Cardiac fibroblast (primary cell): ENCODE results near the gene MIB2.
"Not testable (repeated sequence)": the region's sequence is repeated elsewhere in the genome, so short reads cannot be mapped to it uniquely, and the experiment has no call there.

Source experiments
- DNase-seq, 2 donors: peaks; one replicate each; pipeline versions ENCODE4 v3.0.0 to v3.0.0-alpha.2; 2010; ENCODE audit warnings: low read depth in 2 of 2
- H3K4me3 ChIP-seq, 2 donors: replicated peaks in 1 of 2; 1 replicate in 1 of 2; 2 replicates in 1 of 2; pipeline ENCODE4 v1.5.1; 2011; ENCODE audit warnings: low read depth in 2 of 2, low read length in 2 of 2, mild to moderate bottlenecking in 2 of 2, moderate library complexity in 1 of 2
- TF ChIP-seq, protein P1 (sequence below): IDR thresholded peaks from one replicate; pipeline ENCODE4 v1.5.1; 2011; ENCODE audit warnings: low read depth, mild to moderate bottlenecking, low read length, inconsistent platforms

Gene MIB2

DNA sequence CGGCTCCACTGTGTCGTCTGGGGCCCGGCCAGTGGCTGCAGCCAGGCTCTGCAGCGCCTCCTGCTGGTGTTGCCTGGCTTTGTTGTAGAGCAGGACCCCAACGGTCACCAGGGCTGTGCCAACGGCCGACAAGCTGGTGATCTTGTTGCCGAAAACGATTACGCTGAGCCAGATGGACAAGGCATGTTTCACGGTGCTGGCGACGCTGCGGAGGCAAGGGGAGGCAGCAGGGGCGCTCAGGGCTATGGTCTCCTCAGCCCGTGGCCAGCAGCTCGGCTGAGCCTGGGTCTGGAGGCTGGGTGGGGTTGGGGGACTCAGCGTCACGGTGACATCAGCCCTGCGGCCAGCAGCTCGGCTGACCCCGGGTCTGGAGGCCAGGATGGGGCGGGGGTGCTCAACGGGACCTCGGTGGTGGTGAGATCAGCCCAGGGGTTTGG is 50.5 kb downstream of the MIB2 start:
- DNase-seq = no peak
- TF ChIP-seq, protein P1, sequence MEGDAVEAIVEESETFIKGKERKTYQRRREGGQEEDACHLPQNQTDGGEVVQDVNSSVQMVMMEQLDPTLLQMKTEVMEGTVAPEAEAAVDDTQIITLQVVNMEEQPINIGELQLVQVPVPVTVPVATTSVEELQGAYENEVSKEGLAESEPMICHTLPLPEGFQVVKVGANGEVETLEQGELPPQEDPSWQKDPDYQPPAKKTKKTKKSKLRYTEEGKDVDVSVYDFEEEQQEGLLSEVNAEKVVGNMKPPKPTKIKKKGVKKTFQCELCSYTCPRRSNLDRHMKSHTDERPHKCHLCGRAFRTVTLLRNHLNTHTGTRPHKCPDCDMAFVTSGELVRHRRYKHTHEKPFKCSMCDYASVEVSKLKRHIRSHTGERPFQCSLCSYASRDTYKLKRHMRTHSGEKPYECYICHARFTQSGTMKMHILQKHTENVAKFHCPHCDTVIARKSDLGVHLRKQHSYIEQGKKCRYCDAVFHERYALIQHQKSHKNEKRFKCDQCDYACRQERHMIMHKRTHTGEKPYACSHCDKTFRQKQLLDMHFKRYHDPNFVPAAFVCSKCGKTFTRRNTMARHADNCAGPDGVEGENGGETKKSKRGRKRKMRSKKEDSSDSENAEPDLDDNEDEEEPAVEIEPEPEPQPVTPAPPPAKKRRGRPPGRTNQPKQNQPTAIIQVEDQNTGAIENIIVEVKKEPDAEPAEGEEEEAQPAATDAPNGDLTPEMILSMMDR = peak; percentile 46
- no peak overlapping the region for H3K4me3 ChIP-seq

DNA sequence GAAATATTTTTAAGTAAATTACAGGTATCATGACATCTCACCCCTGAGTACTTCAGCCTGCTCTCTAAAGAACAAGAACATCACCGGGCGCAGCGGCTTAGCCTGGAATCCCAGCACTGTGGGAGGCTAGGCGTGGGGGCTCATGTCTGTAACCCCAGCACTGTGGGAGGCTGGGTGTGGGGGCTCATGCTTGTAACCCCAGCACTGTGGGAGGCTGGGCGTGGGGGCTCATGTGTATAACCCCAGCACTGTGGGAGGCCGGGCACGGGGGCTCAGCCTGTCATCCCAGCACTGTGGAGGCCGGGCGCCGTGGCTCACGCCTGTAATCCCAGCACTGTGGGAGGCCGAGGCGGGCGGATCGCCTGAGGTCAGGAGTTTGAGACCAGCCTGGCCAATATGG is 51.2 kb downstream of the MIB2 start:
- no peak overlapping the region for H3K4me3 ChIP-seq
- DNase-seq = no peak
- TF ChIP-seq, protein P1 = no peak

DNA sequence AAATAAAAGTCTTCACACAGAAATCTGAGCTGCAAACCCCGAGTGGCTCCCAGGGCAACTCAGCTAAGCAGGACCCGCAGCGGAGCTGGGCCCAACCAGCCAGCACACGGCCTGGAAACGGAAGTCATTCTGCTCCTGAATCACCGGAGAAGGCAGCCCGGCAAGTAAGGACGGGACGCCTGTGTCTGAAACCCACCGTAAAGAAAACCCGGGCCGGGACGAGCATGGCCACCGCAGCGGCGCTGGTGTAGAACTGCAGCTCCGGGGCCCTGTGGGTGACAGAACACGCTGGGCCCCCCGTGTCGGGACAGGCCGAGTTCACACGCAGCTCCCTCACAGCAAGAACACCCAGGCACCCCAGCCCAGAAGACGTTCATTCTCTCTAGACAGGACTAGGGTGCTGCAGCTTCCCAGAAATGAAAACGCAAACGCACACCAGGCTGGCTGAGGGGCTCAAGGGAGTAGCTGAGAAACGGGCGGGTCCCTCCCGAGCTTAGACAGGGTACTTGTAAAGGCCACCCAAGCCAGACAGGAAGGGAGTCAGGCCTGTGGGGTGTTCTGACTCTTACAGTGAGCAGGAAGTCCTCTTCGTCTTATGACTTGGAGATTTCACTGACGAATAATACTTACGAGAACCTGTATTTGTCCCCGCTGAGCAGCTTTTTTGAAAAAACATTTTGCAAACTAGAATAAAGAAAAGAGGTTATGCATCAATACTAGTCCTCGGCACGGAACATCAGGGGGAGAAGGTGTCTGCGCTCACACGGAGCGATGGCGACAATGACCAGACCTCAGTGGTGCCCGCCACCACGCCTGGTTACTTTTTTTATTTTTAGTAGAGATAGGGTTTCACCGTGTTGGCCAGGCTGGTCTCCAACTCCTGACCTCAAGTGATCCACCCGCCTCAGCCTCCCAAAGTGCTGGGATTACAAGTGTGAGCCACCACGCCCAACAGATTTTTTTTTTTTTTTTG is 54.5 kb downstream of the MIB2 start:
- no peak for DNase-seq
- H3K4me3 ChIP-seq = no peak overlapping the region
- TF ChIP-seq, protein P1 = no peak

DNA sequence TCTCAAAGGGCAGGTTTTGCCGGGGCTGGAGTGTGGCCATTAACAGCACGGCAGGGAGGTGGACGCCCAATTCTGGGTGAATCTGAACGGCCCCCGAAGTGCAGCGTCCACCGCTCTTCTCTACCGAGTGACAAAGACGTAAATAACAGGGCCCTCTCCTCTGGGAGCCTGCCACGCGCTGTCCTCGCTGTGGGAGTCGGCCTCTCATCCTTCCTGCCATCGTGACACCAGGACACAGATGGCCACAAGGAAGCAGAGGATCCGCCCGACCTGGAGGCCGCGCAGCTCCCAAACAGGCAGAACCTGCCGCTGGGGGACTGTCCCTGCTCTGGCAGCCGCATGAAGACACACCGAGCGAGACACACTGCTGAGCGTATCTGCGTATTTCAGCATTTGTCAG is 55.6 kb downstream of the MIB2 start:
- no peak for DNase-seq
- TF ChIP-seq, protein P1 = no peak

DNA sequence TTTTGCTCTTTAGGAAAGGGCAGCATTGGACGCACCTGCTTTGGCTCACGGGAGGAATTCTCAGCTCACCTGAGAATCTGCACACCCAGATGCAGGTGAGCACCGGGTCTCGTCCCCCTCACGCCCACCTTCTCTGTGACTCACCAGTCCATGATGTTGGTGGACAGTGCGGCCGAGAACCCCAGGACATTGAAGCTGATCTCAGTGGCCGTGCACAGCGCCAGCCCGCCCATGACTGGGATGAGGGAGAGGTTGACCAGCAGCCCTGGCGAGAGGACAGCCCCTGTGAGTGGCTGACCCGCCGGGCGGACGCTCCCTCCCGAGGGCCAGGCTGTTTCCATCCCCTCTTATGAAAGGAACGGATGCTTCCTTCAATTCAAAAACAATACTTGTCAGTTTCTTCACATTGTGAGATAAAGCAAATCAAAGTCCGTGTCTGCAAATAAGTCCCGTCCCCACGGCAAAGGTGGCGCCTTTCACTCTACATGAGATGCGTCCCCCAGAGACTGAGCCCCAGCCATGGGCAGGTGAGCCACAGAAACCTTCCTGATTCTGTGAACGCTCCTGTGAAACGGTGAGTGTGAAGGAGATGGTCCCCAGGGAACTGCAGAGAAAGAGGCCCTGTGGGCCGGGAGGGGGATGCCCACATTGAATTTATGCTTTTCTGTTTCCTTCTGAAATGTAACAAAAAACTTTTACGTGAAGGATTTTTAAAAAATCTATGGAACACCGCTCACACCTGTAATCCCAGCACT is 56.2 kb downstream of the MIB2 start:
- DNase-seq = no peak
- TF ChIP-seq, protein P1 = no peak
- no peak overlapping the region for H3K4me3 ChIP-seq

More for the DNA sequence above, 55.6 kb downstream of the MIB2 start:
- no peak overlapping the region for H3K4me3 ChIP-seq

DNA sequence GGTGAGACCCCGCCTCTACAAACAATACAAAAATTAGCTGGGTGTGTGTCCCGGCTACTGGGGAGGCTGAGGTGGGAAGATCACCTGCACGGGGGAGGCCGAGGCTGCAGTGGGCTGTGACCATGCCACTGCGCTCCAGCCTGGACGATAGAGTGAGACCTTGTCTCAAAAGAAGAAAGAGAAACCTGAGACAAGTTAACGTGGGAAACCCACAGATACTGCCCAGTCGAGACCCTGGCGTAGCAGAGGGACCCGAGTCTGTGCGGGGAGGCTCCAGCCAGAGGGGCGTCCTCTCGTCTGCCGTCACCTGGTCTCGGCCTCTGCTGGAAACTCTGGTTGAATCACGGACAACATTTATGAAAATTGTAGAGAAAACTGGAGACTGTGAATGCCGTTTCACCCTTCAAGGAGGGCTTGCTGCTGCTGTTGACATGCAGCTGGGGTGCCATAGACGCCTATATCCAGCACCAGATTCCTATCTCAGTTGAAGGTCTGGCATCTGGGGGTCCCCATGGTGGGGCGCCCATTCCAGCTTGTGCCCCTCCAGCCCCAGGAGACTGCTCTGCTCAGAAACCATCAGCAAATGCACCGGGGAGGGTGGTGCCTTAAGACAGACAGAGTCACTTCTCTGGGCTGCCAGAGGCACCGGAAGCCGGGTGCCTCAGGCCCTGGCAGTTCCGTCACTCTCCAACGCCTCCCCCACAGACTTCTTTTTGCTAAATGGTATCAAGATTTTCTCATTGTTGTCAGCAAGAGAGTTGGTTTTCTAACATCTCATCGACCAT is 57.1 kb downstream of the MIB2 start:
- no peak for DNase-seq
- TF ChIP-seq, protein P1 = no peak
- no peak overlapping the region for H3K4me3 ChIP-seq

DNA sequence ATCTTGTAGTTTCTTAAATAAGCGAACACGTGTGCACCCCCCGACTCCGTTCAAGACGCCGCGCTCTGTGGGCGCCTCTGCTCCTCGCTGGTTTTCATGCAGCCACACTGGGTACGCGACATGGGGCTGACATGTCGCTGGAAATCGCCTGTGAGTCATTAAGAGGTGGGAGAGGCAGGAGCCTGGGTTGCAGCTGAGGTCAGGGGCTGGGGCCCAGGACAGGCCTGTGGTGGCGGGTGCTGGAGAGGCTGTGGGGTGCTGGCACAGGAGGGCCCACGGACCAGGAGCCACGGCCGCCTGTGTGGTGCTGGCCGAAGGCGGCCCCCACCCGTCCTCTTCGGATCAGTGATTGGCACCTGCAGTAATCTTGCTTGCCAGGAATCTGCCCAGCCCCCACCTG is 59.5 kb downstream of the MIB2 start:
- DNase-seq, H3K4me3 ChIP-seq: not testable (repeated sequence)

DNA sequence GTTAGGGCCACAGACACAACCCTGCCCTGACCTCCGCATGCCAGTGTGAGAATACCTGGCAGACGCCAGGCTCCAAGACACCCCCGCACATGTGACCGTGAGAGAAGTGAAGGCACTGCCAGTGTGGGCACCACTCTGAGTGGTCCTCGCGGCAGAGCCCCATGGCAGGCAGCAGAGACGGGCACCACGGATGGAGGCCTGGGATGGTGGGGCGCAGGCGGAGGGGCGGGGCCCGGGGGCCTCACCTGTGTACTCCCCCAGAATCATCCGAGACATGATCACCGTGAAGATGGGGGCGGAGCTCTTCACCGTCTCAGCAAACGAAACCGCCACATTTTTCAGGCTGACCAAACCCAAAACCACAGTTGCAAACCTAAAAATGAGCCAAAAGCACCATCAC is 59.9 kb downstream of the MIB2 start:
- DNase-seq = not testable (repeated sequence)

DNA sequence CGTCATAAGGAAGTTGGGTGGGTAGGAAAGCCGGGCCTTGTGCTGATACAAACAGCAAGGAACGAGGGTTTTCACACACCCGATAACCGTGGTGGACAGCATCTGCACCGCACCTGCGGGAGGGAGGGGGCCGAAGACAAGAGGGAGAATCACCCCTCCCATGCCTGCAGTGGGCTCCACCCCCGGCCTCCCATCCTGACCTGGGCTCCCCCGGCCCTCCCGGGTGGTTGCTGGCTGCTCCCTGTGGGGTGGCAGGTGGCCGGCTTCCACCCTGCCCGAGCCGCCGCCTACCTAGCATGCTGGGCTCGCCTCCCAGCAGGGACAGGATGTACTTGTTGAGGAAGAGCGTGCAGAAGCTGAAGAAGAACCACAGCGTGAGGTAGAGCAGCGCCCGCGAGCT is 60.8 kb downstream of the MIB2 start:
- DNase-seq, H3K4me3 ChIP-seq: not testable (repeated sequence)

More for the DNA sequence above, 59.9 kb downstream of the MIB2 start:
- H3K4me3 ChIP-seq = not testable (repeated sequence)
